CD14-positive monocyte (primary cell): ENCODE data around the gene APOBEC3H. TPM values are rescaled to one million over a fixed set of nuclear protein-coding genes. Genes with fewer than 3 reads are reported as not detected.

Source experiments
- DNase-seq, 3 donors: peaks; one replicate each; pipeline ENCODE4 v3.0.0-alpha.2; 2011 to 2022
- H2AFZ ChIP-seq: 2 replicates; pipeline ENCODE4 v1.6.0; 2012; ENCODE audit warnings: mild to moderate bottlenecking, low read depth, low read length, inconsistent platforms; ENCODE audit not compliant: insufficient read depth, poor library complexity, severe bottlenecking
- H3K27ac ChIP-seq, 2 donors: 1 replicate in 1 of 2; 2 replicates in 1 of 2; pipeline ENCODE4 v1.5.1; 2012 to 2013; ENCODE audit warnings: low read length in 2 of 2, control low read depth in 1 of 2, inconsistent platforms in 1 of 2, low read depth in 1 of 2, mild to moderate bottlenecking in 1 of 2
- H3K27me3 ChIP-seq, 2 donors: one replicate each; pipeline versions ENCODE4 v1.6.0 to v1.6.1; 2011 to 2013; ENCODE audit warnings: low read length in 2 of 2; ENCODE audit not compliant: control insufficient read depth in 2 of 2, insufficient read depth in 2 of 2
- H3K36me3 ChIP-seq, 2 donors: replicated peaks in 1 of 2; 1 replicate in 1 of 2; 2 replicates in 1 of 2; pipeline versions ENCODE4 v1.5.1 to v1.6.1; 2012 to 2013; ENCODE audit warnings: low read length in 2 of 2, control low read depth in 1 of 2, inconsistent platforms in 1 of 2, mild to moderate bottlenecking in 1 of 2; ENCODE audit not compliant: insufficient read depth in 2 of 2, control insufficient read depth in 1 of 2
- H3K4me1 ChIP-seq, 2 donors: 1 replicate in 1 of 2; 2 replicates in 1 of 2; pipeline versions ENCODE4 v1.5.1 to v1.6.1; 2012 to 2013; ENCODE audit warnings: low read length in 2 of 2, control low read depth in 1 of 2, inconsistent platforms in 1 of 2, mild to moderate bottlenecking in 1 of 2, moderate library complexity in 1 of 2; ENCODE audit not compliant: insufficient read depth in 2 of 2, control insufficient read depth in 1 of 2
- H3K4me2 ChIP-seq: replicated peaks from 2 replicates; pipeline ENCODE3; 2012; ENCODE audit warnings: low read length, moderate library complexity, mild to moderate bottlenecking; ENCODE audit not compliant: poor library complexity, severe bottlenecking; ENCODE audit errors: extremely low read depth
- H3K4me3 ChIP-seq, 3 experiments: fragments of 200-600 bp in 1 of 3; sonication (generic) in 1 of 3; replicated peaks in 1 of 3; 1 replicate in 2 of 3; 2 replicates in 1 of 3; pipeline ENCODE4 v1.5.1; 2011 to 2013; ENCODE audit warnings: low read length in 3 of 3, mild to moderate bottlenecking in 3 of 3, control low read depth in 2 of 3, low read depth in 2 of 3, inconsistent platforms in 1 of 3, moderate library complexity in 1 of 3
- H3K79me2 ChIP-seq: 2 replicates; pipeline ENCODE4 v1.6.0; 2012; ENCODE audit warnings: mild to moderate bottlenecking, control low read depth, inconsistent platforms, low read length, moderate library complexity; ENCODE audit not compliant: insufficient read depth
- H3K9ac ChIP-seq: 2 replicates; pipeline ENCODE4 v1.6.0; 2017; ENCODE audit warnings: low read length, mild to moderate bottlenecking; ENCODE audit not compliant: insufficient read depth, poor library complexity, severe bottlenecking
- H3K9me3 ChIP-seq, 2 donors: replicated peaks in 1 of 2; 1 replicate in 1 of 2; 2 replicates in 1 of 2; pipeline versions ENCODE4 v1.5.1 to v1.6.1; 2012 to 2013; ENCODE audit warnings: low read length in 2 of 2, control low read depth in 1 of 2; ENCODE audit not compliant: control insufficient read depth in 1 of 2, insufficient read depth in 1 of 2
- H4K20me1 ChIP-seq: 2 replicates; pipeline ENCODE4 v1.6.0; 2012; ENCODE audit warnings: mild to moderate bottlenecking, low read length, control low read depth, moderate library complexity; ENCODE audit not compliant: insufficient read depth
- H3K27ac Mint-ChIP-seq, 7 donors: one replicate each; pipeline ENCODE4 v1.8.0; 2020; ENCODE audit warnings: mild to moderate bottlenecking in 7 of 7, mixed read lengths in 7 of 7, moderate library complexity in 6 of 7, inconsistent platforms in 2 of 7
- H3K27me3 Mint-ChIP-seq, 3 donors: one replicate each; pipeline ENCODE4 v1.8.0; 2021 to 2022; ENCODE audit warnings: low read depth in 3 of 3, mild to moderate bottlenecking in 3 of 3, mixed read lengths in 3 of 3, moderate library complexity in 3 of 3, inconsistent platforms in 1 of 3
- H3K36me3 Mint-ChIP-seq, 2 donors: one replicate each; pipeline ENCODE4 v1.8.0; 2020; ENCODE audit warnings: mixed read lengths in 2 of 2, inconsistent platforms in 1 of 2, mild to moderate bottlenecking in 1 of 2
- H3K4me1 Mint-ChIP-seq: one replicate; pipeline ENCODE4 v1.8.0; 2020; ENCODE audit warnings: mild to moderate bottlenecking, mixed read lengths
- H3K4me3 Mint-ChIP-seq, 2 donors: one replicate each; pipeline ENCODE4 v1.8.0; 2020; ENCODE audit warnings: mild to moderate bottlenecking in 2 of 2, mixed read lengths in 2 of 2, moderate library complexity in 1 of 2
- H3K9me3 Mint-ChIP-seq, 7 donors: one replicate each; pipeline ENCODE4 v1.8.0; 2020 to 2022; ENCODE audit warnings: mixed read lengths in 7 of 7, mild to moderate bottlenecking in 6 of 7, moderate library complexity in 6 of 7, inconsistent platforms in 2 of 7
- CTCF ChIP-seq: fragments of 200-600 bp; IDR thresholded peaks from one replicate; pipeline ENCODE4 v1.8.0; 2022; ENCODE audit warnings: antibody characterized with exemption, mild to moderate bottlenecking
- WGBS: methylation state at CpG from one replicate; pipeline ENCODE4 v1.1.5; 2013; ENCODE audit warnings: missing lambda C conversion rate; ENCODE audit not compliant: insufficient coverage; 5-methylcytosine and 5-hydroxymethylcytosine counted together
- intact Hi-C, 2 donors: fragments of 100-400 bp; cut with micrococcal nuclease; formaldehyde crosslinking; loops; one replicate each; pipeline versions ENCODE4 v1.15.0 to v1.15.1; 2023
- polyA plus RNA-seq, 3 donors: library from polyadenylated mRNA; depleted of rRNA in 1 of 3; unstranded in 2 of 3; stranded (reverse) in 1 of 3; fragments of 300-500 nt in 2 of 3; fragments of >200 nt in 1 of 3; fragmentation: Illumina TruSeq in 2 of 3; gene quantifications; 1 replicate in 2 of 3; 2 replicates in 1 of 3; pipeline ENCODE4 v1.2.3, GENCODE V29; 2012 to 2021

APOBEC3H gene
- polyA plus RNA-seq, 3 donors, result 0.28 TPM; not detected in 2

- H3K79me2 ChIP-seq, result no peaks in the 10 kb centered on the region
- Mint-ChIP-seq H3K4me3 (no peak overlapping the region), H3K4me1 (peaks cover 34% of the 10 kb centered on the region), H3K36me3 (no peaks in the 10 kb centered on the region), H3K27ac (peak overlapping the region in 1 of 7 donors; percentile 37), H3K9me3 (no peaks in the 10 kb centered on the region), H3K27me3 (peaks cover 2 to 13% (median 6%) of the 10 kb centered on the region in 3 donors)
- H3K4me2 ChIP-seq, result no peak overlapping the region
- no peak overlapping the region for H3K4me3 ChIP-seq
- no peak overlapping the region for H3K27ac ChIP-seq
- H2AFZ ChIP-seq, result no peak overlapping the region
- no peaks in the 10 kb centered on the region for H4K20me1 ChIP-seq
- no peak for TF ChIP-seq CTCF
- no peaks in the 10 kb centered on the region for H3K27me3 ChIP-seq
- peaks cover 18 to 28% of the 10 kb centered on the region in 2 donors for H3K4me1 ChIP-seq
- 49% methylated on average over 4 of the region's 14 CpGs for WGBS
- H3K36me3 ChIP-seq, result no peaks in the 10 kb centered on the region
- no peak overlapping the region for H3K9ac ChIP-seq
- no peaks in the 10 kb centered on the region for H3K9me3 ChIP-seq
- intact Hi-C loops, result no loop called here
- no peak for DNase-seq
These were observed 2.2 kb upstream of the APOBEC3H start for GRCh38 chr22:39094717-39095389.

- intact Hi-C loops, result no loop called here
- no peaks in the 10 kb centered on the region for H4K20me1 ChIP-seq
- H3K9me3 ChIP-seq, result no peaks in the 10 kb centered on the region
- WGBS, result 100% methylated on average over 2 of the region's 3 CpGs
- H3K36me3 ChIP-seq, result no peaks in the 10 kb centered on the region
- peaks cover 18 to 22% of the 10 kb centered on the region in 2 donors for H3K4me1 ChIP-seq
- no peak overlapping the region for H3K4me3 ChIP-seq
- no peak overlapping the region for H3K27ac Mint-ChIP-seq
- no peak overlapping the region for H3K9ac ChIP-seq
- no peak for TF ChIP-seq CTCF
- H3K27me3 Mint-ChIP-seq, result peaks cover 0 to 14% (median 4%) of the 10 kb centered on the region in 3 donors
- H3K9me3 Mint-ChIP-seq, result no peaks in the 10 kb centered on the region
- no peak overlapping the region for H3K4me2 ChIP-seq
- DNase-seq, result no peak
- H3K36me3 Mint-ChIP-seq, result no peaks in the 10 kb centered on the region
- no peaks in the 10 kb centered on the region for H3K27me3 ChIP-seq
- H3K4me3 Mint-ChIP-seq, result no peak overlapping the region
- H2AFZ ChIP-seq, result no peak overlapping the region
- no peak overlapping the region for H3K27ac ChIP-seq
- no peaks in the 10 kb centered on the region for H3K79me2 ChIP-seq
- peaks cover 26% of the 10 kb centered on the region for H3K4me1 Mint-ChIP-seq
These were observed 1.1 kb upstream of the APOBEC3H start for GRCh38 chr22:39095971-39096370.
